GM12878 (cell line): Measurements from ENCODE around the gene SUSD5. TPM values are rescaled to one million over a fixed set of nuclear protein-coding genes. Genes with fewer than 3 reads are reported as not detected.

ENCODE experiments used
- ATAC-seq: fragments of 200-7000 bp; cut with Tn5 transposase; 3 replicates; pipeline ENCODE4 v1.9.1; 2020; ENCODE audit warnings: mild to moderate bottlenecking, moderate library complexity
- BruUV-seq: library from RNA; stranded (reverse); fragments of 400-500 nt; replicated peaks from 2 replicates; lab custom pipeline; 2021; lab: Mats Ljungman, UMichigan
- CTCF ChIA-PET: fragments of 300-600 bp; sonication (Branson Sonifier 250); formaldehyde crosslinking; extraction: SDS; loops from one replicate; lab custom pipeline; 2021; ENCODE audit warnings: inconsistent platforms; lab: Yijun Ruan, JAX
- POLR2A ChIA-PET: fragments of 350-600 bp; formaldehyde crosslinking; extraction: SDS; loops from one replicate; lab custom pipeline; 2021; ENCODE audit warnings: inconsistent platforms; lab: Charles Lee
- RAD21 ChIA-PET: fragments of 300-600 bp; sonication (Branson Sonifier 250); formaldehyde crosslinking; loops from one replicate; lab custom pipeline; 2023; ENCODE audit warnings: antibody characterized with exemption; ENCODE audit not compliant: unreplicated experiment; lab: Charles Lee
- SMC1A ChIA-PET: fragments of 300-600 bp; sonication (Branson Sonifier 250); formaldehyde crosslinking; loops from one replicate; lab custom pipeline; 2023; ENCODE audit not compliant: unreplicated experiment, uncharacterized antibody; lab: Charles Lee
- DNase-seq: peaks from one replicate; pipeline ENCODE4 v3.0.0-alpha.2; 2011; ENCODE audit warnings: low read depth, low spot score
- FAIRE-seq: peaks from 3 replicates; lab custom pipeline; 2011; peaks lifted over from hg19 to GRCh38; lab: Jason Lieb, UNC
- H2AFZ ChIP-seq: 2 replicates; pipeline ENCODE4 v1.6.0; 2011; ENCODE audit warnings: low read depth, low read length, control low read depth; ENCODE audit not compliant: control insufficient read depth
- H3K27ac ChIP-seq: 2 replicates; pipeline ENCODE4 v1.5.1; 2011; ENCODE audit warnings: control low read depth; ENCODE audit not compliant: control insufficient read depth, insufficient read depth
- H3K27me3 ChIP-seq, 2 experiments: replicated peaks in 1 of 2; 2 replicates each; pipeline versions ENCODE4 v1.6.0 to v1.6.1; 2011; ENCODE audit warnings: low read length in 1 of 2; ENCODE audit not compliant: control insufficient read depth in 2 of 2, insufficient read depth in 2 of 2
- H3K36me3 ChIP-seq, 2 experiments: 2 replicates each; pipeline ENCODE4 v1.5.1; 2011; ENCODE audit warnings: low read length in 1 of 2; ENCODE audit not compliant: control insufficient read depth in 2 of 2, insufficient read depth in 2 of 2
- H3K4me1 ChIP-seq: 2 replicates; pipeline ENCODE4 v1.6.1; 2011; ENCODE audit warnings: mild to moderate bottlenecking, low read length, moderate library complexity, mixed read lengths; ENCODE audit not compliant: control insufficient read depth, insufficient read depth
- H3K4me2 ChIP-seq: 2 replicates; pipeline ENCODE4 v1.6.0; 2011; ENCODE audit warnings: control low read depth; ENCODE audit not compliant: control insufficient read depth, insufficient read depth
- H3K4me3 ChIP-seq: fragments of 200-600 bp; sonication (generic); 2 replicates; pipeline ENCODE4 v1.5.1; 2016
- H3K79me2 ChIP-seq: 2 replicates; pipeline ENCODE4 v1.6.0; 2011; ENCODE audit warnings: low read length; ENCODE audit not compliant: control insufficient read depth, insufficient read depth
- H3K9ac ChIP-seq: 2 replicates; pipeline ENCODE4 v1.8.0; 2011; ENCODE audit warnings: low read length, control low read depth, mixed read lengths; ENCODE audit not compliant: control insufficient read depth, insufficient read depth
- H3K9me3 ChIP-seq: replicated peaks from 3 replicates; pipeline ENCODE4 v1.5.1; 2011; ENCODE audit warnings: mild to moderate bottlenecking, low read length; ENCODE audit not compliant: control insufficient read depth, insufficient read depth
- H4K20me1 ChIP-seq: 2 replicates; pipeline ENCODE4 v1.6.0; 2011; ENCODE audit not compliant: control insufficient read depth, insufficient read depth
- BACH1 ChIP-seq: fragments of 450-650 bp; IDR thresholded peaks from 2 replicates; pipeline ENCODE4 v1.6.1; 2017; ENCODE audit warnings: mild to moderate bottlenecking, borderline replicate concordance
- CBX3 ChIP-seq: fragments of 200-600 bp; sonication (generic); IDR thresholded peaks from 2 replicates; pipeline ENCODE4 v1.6.1; 2016; ENCODE audit warnings: low read depth, borderline replicate concordance
- CEBPZ ChIP-seq: fragments of 150-350 bp; IDR thresholded peaks from 2 replicates; pipeline ENCODE4 v1.6.1; 2016; ENCODE audit warnings: low read depth, low read length
- ESRRA ChIP-seq: IDR thresholded peaks from 2 replicates; pipeline ENCODE4 v1.6.1; 2012; ENCODE audit warnings: mild to moderate bottlenecking, low read length, improper control_type of control experiment
- GABPA ChIP-seq: IDR thresholded peaks from 2 replicates; pipeline ENCODE4 v1.6.1; 2014; ENCODE audit warnings: antibody characterized with exemption, low read depth, mild to moderate bottlenecking, inconsistent platforms
- HCFC1 ChIP-seq: fragments of 150-350 bp; IDR thresholded peaks from 2 replicates; pipeline ENCODE4 v1.6.1; 2014; ENCODE audit warnings: low read length
- IKZF1 ChIP-seq: fragments of 450-650 bp; conservative IDR thresholded peaks from 2 replicates; pipeline ENCODE4 v1.6.1; 2017; ENCODE audit warnings: antibody characterized with exemption, mild to moderate bottlenecking
- JUND ChIP-seq: IDR thresholded peaks from 2 replicates; pipeline ENCODE4 v1.6.1; 2012; ENCODE audit warnings: low read depth, mild to moderate bottlenecking, low read length, improper control_type of control experiment, moderate library complexity
- LARP7 ChIP-seq: fragments of 450-650 bp; IDR thresholded peaks from 2 replicates; pipeline ENCODE4 v1.6.1; 2017; ENCODE audit warnings: mild to moderate bottlenecking
- MTA2 ChIP-seq: fragments of 450-650 bp; IDR thresholded peaks from 2 replicates; pipeline ENCODE4 v1.6.1; 2016; ENCODE audit warnings: low read depth, mild to moderate bottlenecking, moderate library complexity
- MTA3 ChIP-seq: IDR thresholded peaks from 2 replicates; pipeline ENCODE4 v1.6.1; 2012; ENCODE audit warnings: low read length, inconsistent platforms, borderline replicate concordance
- POLR2AphosphoS5 ChIP-seq: IDR thresholded peaks from 2 replicates; pipeline ENCODE4 v1.6.1; 2011; ENCODE audit warnings: mild to moderate bottlenecking, low read length, inconsistent platforms
- SPI1 ChIP-seq: IDR thresholded peaks from 2 replicates; pipeline ENCODE4 v1.6.1; 2011; ENCODE audit warnings: low read depth, mild to moderate bottlenecking, low read length, moderate library complexity, borderline replicate concordance; ENCODE audit not compliant: insufficient read depth
- WGBS: methylation state at CpG from one replicate; pipeline ENCODE4 v1.1.6; 2016; ENCODE audit warnings: low lambda C conversion rate; ENCODE audit not compliant: insufficient replicate concordance, insufficient coverage; ENCODE audit errors: missing lambda C conversion rate; 5-methylcytosine and 5-hydroxymethylcytosine counted together
- in situ Hi-C: fragments of 300-500 bp; cut with MboI; formaldehyde crosslinking; loops from 9 replicates; pipeline ENCODE4 v1.14.3; 2018; ENCODE audit warnings: mixed read lengths
- intact Hi-C: fragments of 100-400 bp; cut with micrococcal nuclease; formaldehyde crosslinking; loops from one replicate; pipeline ENCODE4 v1.14.2; 2022; ENCODE audit not compliant: unreplicated experiment
- polyA plus RNA-seq, 11 experiments: library from polyadenylated mRNA; depleted of rRNA in 4 of 11; unstranded in 6 of 11; stranded (reverse) in 5 of 11; fragments of >200 nt; fragmentation: Nextera tagmentation in 4 of 11; fragmentation: Illumina TruSeq in 1 of 11; extraction: Ambion mirVana in 4 of 11; extraction: Trizol in 1 of 11; gene quantifications; 1 replicate in 1 of 11; 2 replicates in 10 of 11; pipeline versions ENCODE4 v1.2.1 to v1.2.3, GENCODE V29; 2011 to 2016; ENCODE audit warnings: inconsistent platforms in 2 of 11, missing spikeins in 2 of 11, low read depth in 1 of 11
- total RNA-seq, 4 experiments: library from RNA; depleted of rRNA in 3 of 4; stranded (reverse); fragments of >200 nt in 3 of 4; fragmentation: Illumina TruSeq in 1 of 4; extraction: Trizol in 1 of 4; gene quantifications; 2 replicates each; pipeline versions ENCODE4 v1.2.1 to v1.2.3, GENCODE V29; 2013 to 2021

Gene SUSD5
- total and polyA plus RNA-seq, 10 of the 15 experiments (the other 5 are each of a cell fraction or from before 2014, with no cell fraction given), result 0.01 to 0.05 (median 0.03) TPM; not detected in 4

GRCh38 chr3:33202711-33203457 lies 15.7 kb downstream of the SUSD5 start:
- POLR2A ChIA-PET, result no interaction called here
- no peaks in the 10 kb centered on the region for H3K27me3 ChIP-seq
- no peak overlapping the region for H3K4me2 ChIP-seq
- H3K9me3 ChIP-seq, result no peaks in the 10 kb centered on the region
- no peaks in the 10 kb centered on the region for H3K36me3 ChIP-seq
- no peak overlapping the region for H3K27ac ChIP-seq
- TF ChIP-seq JUND, result no peak
- no peak for TF ChIP-seq MTA2
- TF ChIP-seq BACH1, result no peak
- no peak for TF ChIP-seq LARP7
- TF ChIP-seq MTA3, result no peak
- TF ChIP-seq ESRRA, result no peak
- TF ChIP-seq IKZF1, result no peak
- TF ChIP-seq CBX3, result no peak
- no peak for TF ChIP-seq SPI1
- no peak for TF ChIP-seq HCFC1
- no peak for TF ChIP-seq CEBPZ
- no peak for TF ChIP-seq GABPA
- no peak for TF ChIP-seq POLR2AphosphoS5
- H3K79me2 ChIP-seq, result no peaks in the 10 kb centered on the region
- FAIRE-seq (no peak), ATAC-seq (no peak), DNase-seq (no peak)
- in situ Hi-C loops (no loop called here), intact Hi-C loops (no loop called here)
- no peak overlapping the region for H2AFZ ChIP-seq
- H3K9ac ChIP-seq, result no peak overlapping the region
- H3K4me1 ChIP-seq, result no peaks in the 10 kb centered on the region
- CTCF ChIA-PET, result interaction anchor here (0.5 to 1.1 kb wide), 3 partner anchors 14 to 193 kb away, joined by 3 read pairs; no protein-coding TSS in a partner anchor
- no peak overlapping the region for H3K4me3 ChIP-seq
- WGBS, result 48% methylated on average over 6 of the region's 6 CpGs
- SMC1A ChIA-PET, result no interaction called here
- no TSS peak for BruUV-seq
- no peaks in the 10 kb centered on the region for H4K20me1 ChIP-seq
- RAD21 ChIA-PET, result no interaction called here
